GM12891 (cell line): Measurements from ENCODE around the gene TNS1.
A peak's percentile ranks its signal among the peaks of the same experiment; 100 is the strongest.

Experiments
- DNase-seq: peaks from one replicate; pipeline ENCODE4 v3.0.0; 2011; ENCODE audit warnings: low spot score; ENCODE audit not compliant: insufficient read length
- FAIRE-seq: peaks from 2 replicates; lab custom pipeline; 2011; peaks lifted over from hg19 to GRCh38; lab: Jason Lieb, UNC
- PAX5 ChIP-seq: IDR thresholded peaks from 2 replicates; pipeline ENCODE4 v1.6.1; 2011; ENCODE audit warnings: low read length, moderate library complexity, mild to moderate bottlenecking; ENCODE audit not compliant: insufficient read depth, severe bottlenecking
- POLR2A ChIP-seq: IDR thresholded peaks from 2 replicates; pipeline ENCODE4 v1.6.1; 2011; ENCODE audit warnings: low read depth, low read length, control low read depth
- POLR2AphosphoS5 ChIP-seq: IDR thresholded peaks from 2 replicates; pipeline ENCODE4 v1.6.1; 2011; ENCODE audit warnings: low read depth, low read length, control low read depth
- POU2F2 ChIP-seq: IDR thresholded peaks from 2 replicates; pipeline ENCODE4 v1.6.1; 2011; ENCODE audit warnings: low read depth, mild to moderate bottlenecking, control low read depth, low read length, moderate library complexity
- SPI1 ChIP-seq: IDR thresholded peaks from 2 replicates; pipeline ENCODE4 v1.6.1; 2011; ENCODE audit warnings: low read depth, low read length, control low read depth
- TAF1 ChIP-seq: IDR thresholded peaks from 2 replicates; pipeline ENCODE4 v1.6.1; 2011; ENCODE audit warnings: low read depth, low read length, control low read depth

TNS1 gene

DNA sequence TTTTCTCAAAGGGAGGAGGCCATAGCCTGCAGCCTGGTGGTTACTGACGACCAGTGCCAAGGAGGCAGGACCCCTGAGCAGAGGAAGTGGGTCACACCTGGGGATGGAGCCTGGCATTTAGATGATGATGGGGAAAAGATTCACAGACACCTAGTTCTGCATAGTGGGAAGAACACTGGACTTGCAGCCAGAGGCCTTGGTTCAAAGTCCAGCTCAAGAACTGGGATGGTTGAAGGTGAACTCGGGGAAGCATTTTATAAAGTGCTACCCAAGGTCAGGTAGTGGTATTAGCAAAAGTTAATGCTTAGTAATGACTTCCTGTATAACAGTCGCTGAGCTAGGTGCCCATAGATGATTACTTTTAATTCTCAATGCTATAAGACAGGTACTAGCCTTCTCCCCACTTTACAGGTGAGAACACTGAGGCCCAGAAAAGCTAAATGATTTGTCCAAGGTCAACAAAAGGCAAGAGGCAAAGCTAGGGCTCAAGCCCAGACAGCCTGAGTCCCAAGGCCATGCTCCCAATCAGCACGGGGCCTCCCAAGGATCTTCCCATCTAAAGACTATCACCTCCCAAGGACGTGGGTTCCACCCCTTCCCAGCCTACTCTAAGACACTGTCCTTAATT lies 134.4 kb downstream of the TNS1 start:
- FAIRE-seq: no peak
- TF ChIP-seq SPI1: no peak
- TF ChIP-seq POLR2A: no peak
- no peak for TF ChIP-seq POLR2AphosphoS5
- TF ChIP-seq POU2F2: no peak
- no peak for TF ChIP-seq PAX5
- TF ChIP-seq TAF1: no peak

DNA sequence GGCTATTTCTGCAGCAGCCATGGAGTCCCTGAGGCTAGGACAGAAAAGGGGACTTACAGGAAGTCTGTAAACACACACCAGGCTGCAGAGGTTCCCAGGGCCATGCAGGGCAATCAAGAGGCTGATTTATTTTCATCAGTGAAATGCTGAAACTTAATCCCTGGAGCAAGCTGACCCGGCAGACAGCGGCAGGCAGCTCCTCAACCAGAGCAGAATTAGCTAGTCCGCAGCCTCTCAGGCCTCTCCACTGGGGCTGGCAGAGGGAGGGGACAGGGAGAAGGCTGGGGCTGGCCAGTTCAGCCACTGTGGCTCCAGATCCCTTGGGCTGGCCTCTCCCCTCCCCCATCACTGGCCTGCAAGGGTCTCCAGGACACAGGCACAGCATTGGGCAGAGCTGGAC lies 136.3 kb downstream of the TNS1 start:
- FAIRE-seq (no peak), DNase-seq (no peak)
- no peak for TF ChIP-seq TAF1
- no peak for TF ChIP-seq PAX5
- TF ChIP-seq POLR2AphosphoS5: no peak
- no peak for TF ChIP-seq POLR2A
- no peak for TF ChIP-seq POU2F2
- TF ChIP-seq SPI1: no peak

More for the DNA sequence above, 134.4 kb downstream of the TNS1 start:
- no peak for DNase-seq

DNA sequence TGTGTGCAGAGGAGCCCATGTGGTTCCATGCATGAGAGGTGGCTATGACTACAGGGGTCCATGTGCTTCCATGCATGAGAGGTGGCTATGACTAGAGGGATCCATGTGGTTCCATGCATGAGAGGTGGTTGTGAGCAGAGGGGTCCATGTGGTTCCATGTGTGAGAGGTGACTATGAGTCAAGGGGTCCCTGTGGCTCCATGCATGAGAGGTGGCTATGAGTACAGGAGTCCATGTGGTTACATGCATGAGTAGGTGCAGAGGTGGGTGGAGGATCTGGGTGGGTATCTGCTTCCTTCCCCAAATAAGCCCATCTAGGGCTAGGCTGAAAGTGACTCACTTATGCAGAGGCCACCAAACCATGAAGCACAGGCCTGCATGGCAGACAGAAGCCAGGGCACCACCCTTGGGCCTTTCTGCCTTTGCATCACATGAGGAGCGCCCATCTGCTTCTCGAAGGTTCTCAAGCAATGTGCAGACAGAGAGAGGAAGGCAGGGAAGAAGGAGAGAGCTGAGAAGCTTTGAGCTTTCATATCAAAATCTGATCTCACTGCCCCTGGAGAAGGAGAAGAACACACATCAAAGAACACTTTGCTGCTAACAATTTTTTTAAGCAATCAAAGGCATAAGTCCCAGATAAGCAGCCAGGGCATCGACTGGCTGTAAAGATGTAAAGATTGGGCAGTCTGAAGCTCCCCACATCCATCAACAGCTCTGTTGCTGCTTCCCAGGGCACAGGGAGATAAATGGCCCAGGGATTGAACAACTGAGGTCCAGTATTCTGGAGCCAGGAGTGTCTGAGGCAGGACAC lies 137.6 kb downstream of the TNS1 start:
- no peak; the same call in none of the 2 replicates for TF ChIP-seq POU2F2
- peak; percentile 14; the same call in 1 of the 2 replicates for TF ChIP-seq SPI1
- TF ChIP-seq PAX5: peak; percentile 71
- FAIRE-seq (peak; percentile 96), DNase-seq (peak; percentile 54)

DNA sequence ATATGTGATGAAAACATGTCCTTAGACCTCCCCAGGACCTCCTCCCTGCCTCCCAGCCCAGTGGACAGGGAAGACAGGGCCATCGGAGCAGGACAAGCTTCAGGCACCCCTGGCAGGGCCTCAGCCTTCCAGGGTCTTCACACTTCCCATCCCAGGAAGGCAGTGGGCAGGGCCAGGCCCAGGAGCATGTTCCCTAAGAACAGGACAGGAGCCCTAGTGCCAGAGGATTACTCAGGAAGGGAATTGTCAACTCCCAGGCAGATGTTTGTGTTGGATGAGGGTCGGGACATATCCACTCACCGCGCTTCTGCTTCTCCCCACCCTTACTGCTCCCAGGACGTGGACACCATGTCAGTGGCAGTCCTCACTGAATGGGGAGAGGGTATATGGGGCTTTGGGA lies 138.9 kb downstream of the TNS1 start:
- FAIRE-seq (peak; percentile 16), DNase-seq (no peak)
- TF ChIP-seq TAF1: no peak
- no peak for TF ChIP-seq POLR2AphosphoS5
- no peak for TF ChIP-seq POLR2A
- TF ChIP-seq PAX5: no peak
- no peak for TF ChIP-seq POU2F2
- no peak for TF ChIP-seq SPI1

DNA sequence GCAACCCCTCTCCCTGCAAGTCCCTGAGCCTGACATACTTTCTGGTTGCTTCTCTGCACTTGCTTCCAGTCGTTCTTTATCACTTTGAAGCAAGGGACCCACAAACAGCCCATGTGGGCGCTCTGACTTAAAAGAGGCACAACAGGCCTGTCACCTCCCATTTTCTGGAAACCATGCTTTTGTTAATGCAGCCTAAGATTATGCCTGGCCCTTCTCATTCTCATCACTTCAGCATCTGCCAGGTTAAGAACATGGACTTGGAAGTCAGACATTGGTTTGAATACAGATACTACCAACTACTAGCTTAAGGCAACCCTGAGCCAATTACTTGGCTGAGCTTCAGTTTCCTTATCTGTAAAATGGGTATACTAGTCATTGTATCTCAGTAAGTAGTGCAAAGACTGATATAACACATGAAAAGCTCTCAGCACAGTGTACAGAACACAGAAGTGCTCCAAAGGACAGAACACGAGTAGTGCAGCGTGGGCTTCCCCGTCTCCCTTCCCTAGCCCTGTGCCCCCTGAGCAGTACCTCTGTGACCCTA lies 141.4 kb downstream of the TNS1 start:
- no peak for DNase-seq
- FAIRE-seq: no peak
- TF ChIP-seq POLR2A: no peak
- no peak for TF ChIP-seq TAF1

DNA sequence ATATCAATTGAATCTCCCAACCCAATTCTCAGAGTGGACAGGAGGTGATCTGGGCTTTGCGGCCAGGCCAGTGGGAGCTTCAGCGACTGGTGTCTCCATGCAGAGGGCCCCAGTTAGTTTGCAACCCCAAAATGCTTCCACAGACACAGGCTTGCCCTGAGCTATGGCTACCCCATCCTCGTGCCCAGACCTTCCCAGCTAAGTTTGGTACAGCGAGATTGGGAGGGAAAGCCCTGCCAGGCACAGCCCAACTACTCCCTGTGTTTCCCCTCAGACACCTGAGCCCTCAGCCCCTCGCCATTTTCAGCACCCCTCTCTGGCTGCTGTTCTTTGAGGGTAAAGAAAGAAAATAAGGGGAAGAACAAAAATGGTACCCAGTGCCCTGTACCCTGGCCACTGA lies 142.9 kb downstream of the TNS1 start:
- DNase-seq (no peak), FAIRE-seq (no peak)
- TF ChIP-seq POLR2A (no peak), POLR2AphosphoS5 (no peak), TAF1 (no peak), PAX5 (no peak), POU2F2 (no peak), SPI1 (no peak)

DNA sequence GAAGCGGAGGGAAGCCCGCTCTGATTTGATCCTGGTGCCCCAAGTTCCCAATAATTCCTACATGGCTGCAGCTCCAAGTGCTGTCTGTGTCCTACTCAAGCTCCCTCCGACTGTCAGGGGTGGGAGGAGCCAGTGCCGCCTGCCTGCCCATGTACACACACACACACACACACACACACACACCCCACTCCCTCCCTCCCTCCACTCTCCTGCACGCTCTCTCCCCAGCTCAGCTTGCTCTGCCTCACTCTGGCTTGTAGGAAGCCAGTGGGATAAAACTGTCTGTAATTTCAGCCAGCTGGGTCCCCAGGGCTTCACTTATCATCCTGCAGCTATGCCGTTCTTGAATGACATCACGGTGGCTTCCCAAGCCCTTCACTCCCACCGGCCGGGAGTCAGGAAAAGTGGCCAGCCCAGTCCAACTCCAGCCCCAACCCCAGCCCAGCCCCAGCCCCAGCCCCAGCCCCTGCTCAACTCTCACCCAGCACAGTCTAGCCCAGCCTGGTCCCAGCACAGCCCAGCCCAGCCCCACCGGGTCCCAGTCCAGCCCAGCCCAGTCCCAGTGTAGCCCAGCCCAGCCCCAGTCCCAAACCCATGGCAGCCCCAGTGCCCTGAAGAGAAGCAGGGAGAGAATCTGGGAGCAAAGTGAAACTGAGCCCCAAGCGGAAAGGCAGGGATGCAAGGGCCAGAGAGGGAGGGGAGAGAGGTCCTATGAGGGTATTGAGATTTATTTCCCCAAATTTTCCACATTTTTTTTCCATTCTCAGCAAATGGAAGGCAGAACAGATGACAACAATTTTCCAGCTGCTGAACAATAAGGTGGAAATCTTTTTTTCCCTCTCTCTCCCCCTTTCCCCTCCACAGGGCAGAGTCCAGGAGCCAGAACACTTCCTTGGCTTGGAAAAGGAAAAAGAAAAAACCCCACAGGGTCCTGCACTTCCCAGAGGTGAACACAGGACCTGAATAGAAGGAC lies 144.0 kb downstream of the TNS1 start:
- FAIRE-seq (no peak), DNase-seq (no peak)
- TF ChIP-seq POU2F2 (no peak), PAX5 (no peak), TAF1 (no peak), POLR2A (no peak), SPI1 (no peak), POLR2AphosphoS5 (no peak)

DNA sequence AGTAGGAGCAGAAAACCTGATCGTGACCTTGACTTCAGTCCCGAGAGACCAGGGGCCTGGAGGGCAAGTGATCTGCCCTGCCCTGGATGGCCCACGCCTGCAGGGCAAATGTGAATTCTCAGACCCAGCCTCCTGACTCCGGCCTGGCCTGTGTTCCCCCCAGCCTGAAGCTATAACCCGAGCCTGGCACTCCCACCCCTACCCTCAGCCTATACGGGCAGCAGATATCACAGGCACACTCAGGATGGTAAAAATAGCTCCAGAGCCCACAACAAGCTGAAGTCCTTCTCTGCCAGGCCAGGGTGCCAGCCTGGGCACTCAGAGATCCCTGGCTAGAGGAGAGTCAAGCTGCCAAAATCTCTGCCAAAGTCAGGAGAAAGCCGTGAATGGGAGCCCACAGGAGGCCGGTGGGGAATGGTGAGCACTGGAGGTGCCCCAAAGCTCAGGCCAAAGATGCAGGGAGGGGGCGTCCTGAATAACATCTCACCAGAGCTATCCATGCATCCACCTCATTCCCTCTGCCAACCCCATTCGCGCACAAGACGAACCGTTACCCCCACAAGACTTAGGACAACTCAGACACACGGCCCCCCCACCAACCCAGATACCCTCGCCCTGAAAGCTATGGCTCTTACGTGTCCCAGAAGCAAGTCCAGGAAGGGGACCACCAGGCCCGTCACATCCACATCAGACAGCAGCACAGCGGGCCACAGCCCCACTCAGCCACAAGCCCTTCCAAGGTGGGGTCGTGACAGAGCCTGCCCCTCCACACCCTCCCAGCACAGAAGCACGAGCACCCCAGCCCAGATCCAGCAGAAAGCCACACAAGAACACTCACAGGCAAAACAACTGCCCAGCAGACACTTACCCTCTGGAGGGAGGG lies 144.9 kb downstream of the TNS1 start:
- no peak for FAIRE-seq
- TF ChIP-seq POLR2AphosphoS5 (no peak), PAX5 (no peak), POLR2A (no peak), SPI1 (no peak), POU2F2 (no peak), TAF1 (no peak)
- DNase-seq: no peak

DNA sequence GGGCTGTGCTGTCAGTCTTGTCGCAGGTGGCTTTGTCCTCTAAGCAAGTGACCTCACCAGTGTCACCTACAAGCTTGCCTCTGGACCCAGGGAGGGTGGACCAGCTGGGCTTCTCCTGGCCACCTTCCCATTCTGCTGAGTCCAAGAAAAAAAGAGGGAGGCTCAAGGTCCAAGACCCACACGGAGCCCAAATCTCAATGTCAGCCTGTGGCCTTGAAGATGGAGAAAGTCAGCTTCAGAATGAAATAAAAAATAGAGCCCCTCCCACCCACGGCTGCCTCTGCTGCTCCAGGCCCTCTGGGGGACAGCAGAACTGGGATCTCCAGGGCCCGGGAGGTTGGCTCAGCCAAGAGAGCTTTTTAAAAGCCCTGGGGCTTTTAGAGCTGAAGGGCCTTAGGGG lies 145.9 kb downstream of the TNS1 start:
- no peak for TF ChIP-seq SPI1
- TF ChIP-seq PAX5: no peak
- no peak for TF ChIP-seq POLR2A
- TF ChIP-seq POLR2AphosphoS5: no peak
- no peak for TF ChIP-seq POU2F2
- TF ChIP-seq TAF1: no peak
- no peak for FAIRE-seq

More for the DNA sequence above, 145.9 kb downstream of the TNS1 start:
- DNase-seq: no peak
